Activated CD4-positive, alpha-beta memory T cell treated with anti-CD3 and anti-CD28 coated beads, Interleukin-2, amount 10 ng/mL, durations not matched to agents 7 days and 5 days (primary cell): ENCODE data around the gene GPR35. TPM values are rescaled to one million over a fixed set of nuclear protein-coding genes. Genes with fewer than 3 reads are reported as not detected.

Experiments
- CTCF ChIA-PET: fragments of 350-600 bp; sonication (Branson Sonifier 250); formaldehyde crosslinking; loops from one replicate; lab custom pipeline; 2021; ENCODE audit warnings: antibody characterized with exemption, inconsistent platforms; lab: Charles Lee
- POLR2A ChIA-PET: fragments of 350-600 bp; sonication (Branson Sonifier 250); formaldehyde crosslinking; loops from one replicate; lab custom pipeline; 2021; ENCODE audit warnings: antibody characterized with exemption; lab: Charles Lee
- DNase-seq: peaks from one replicate; pipeline ENCODE4 v3.0.0-alpha.2; 2020
- H3K27ac Mint-ChIP-seq: one replicate; pipeline ENCODE4 v1.8.0; 2021; ENCODE audit warnings: mild to moderate bottlenecking, mixed read lengths
- H3K27me3 Mint-ChIP-seq: one replicate; pipeline ENCODE4 v1.8.0; 2021; ENCODE audit warnings: mixed read lengths
- H3K36me3 Mint-ChIP-seq: one replicate; pipeline ENCODE4 v1.8.0; 2021; ENCODE audit warnings: low read depth, mixed read lengths
- H3K4me1 Mint-ChIP-seq: one replicate; pipeline ENCODE4 v1.8.0; 2021; ENCODE audit warnings: mixed read lengths
- H3K4me3 Mint-ChIP-seq: one replicate; pipeline ENCODE4 v1.8.0; 2021; ENCODE audit warnings: mild to moderate bottlenecking, mixed read lengths
- H3K9me3 Mint-ChIP-seq: one replicate; pipeline ENCODE4 v1.8.0; 2021; ENCODE audit warnings: mixed read lengths
- total RNA-seq, 2 experiments: library from RNA; stranded (reverse); gene quantifications; one replicate each; pipeline ENCODE4 v1.2.3, GENCODE V29; 2021

Gene GPR35, protein sequence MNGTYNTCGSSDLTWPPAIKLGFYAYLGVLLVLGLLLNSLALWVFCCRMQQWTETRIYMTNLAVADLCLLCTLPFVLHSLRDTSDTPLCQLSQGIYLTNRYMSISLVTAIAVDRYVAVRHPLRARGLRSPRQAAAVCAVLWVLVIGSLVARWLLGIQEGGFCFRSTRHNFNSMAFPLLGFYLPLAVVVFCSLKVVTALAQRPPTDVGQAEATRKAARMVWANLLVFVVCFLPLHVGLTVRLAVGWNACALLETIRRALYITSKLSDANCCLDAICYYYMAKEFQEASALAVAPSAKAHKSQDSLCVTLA
- total RNA-seq: 1 to 10 TPM; 5.2 to 5.7 TPM

DNA sequence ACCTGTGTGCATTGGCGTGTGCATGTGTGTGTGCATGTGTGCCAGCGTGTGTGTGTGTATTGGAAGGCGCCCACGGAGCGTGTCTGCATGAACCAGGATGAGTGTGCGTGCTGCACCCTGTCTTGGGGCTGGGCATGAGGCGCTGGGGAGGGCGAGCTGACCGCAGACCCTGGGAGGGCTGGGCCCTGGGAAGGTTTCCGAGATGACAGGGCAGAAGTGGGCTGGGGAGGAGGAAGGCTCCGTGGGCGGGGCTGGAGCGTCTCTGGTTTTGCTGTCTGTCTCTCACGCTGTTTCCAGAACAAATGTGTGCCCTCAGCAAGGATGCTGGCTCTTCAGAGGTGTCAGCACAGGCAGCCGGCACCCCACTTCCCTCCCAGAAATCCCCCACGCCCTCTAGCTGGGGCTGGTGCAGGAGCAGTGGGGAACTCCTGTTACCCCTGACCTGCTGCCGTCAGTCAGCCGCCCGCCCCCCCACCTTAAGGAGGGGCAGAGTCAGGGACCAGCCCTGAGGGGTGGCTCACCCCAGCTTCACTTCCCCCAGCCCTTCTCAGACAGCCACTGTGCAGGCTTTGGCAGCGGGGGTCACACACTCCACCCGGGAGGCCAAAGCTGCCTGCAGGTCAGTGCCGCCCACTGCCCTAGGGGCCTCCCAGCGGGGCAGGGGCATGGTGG lies at the start of gene GPR35:
Gene GPR35 (plus strand): TSS at position 531 of the 672 bp plus-strand sequence. CDS start 4,473 bp downstream, outside the sequence.
- Mint-ChIP-seq H3K27me3 (no peaks in the 10 kb centered on the region), H3K4me1 (peaks cover 59% of the 10 kb centered on the region)
- POLR2A ChIA-PET: interaction anchor here (1.3 to 3.8 kb wide), 4 partner anchors 9 to 64 kb away, joined by 3 to 27 read pairs (median 10); partner anchors contain the start of gene DUSP28

GRCh38 chr2:240576036-240576435 lies 49.2 kb upstream of the GPR35 start:
- H3K4me3 Mint-ChIP-seq: no peak overlapping the region
- H3K27me3 Mint-ChIP-seq: no peaks in the 10 kb centered on the region
- H3K4me1 Mint-ChIP-seq: peaks cover 41% of the 10 kb centered on the region
- no peaks in the 10 kb centered on the region for H3K9me3 Mint-ChIP-seq
- ChIA-PET POLR2A (interaction anchor here (1.5 to 3.8 kb wide), 3 partner anchors 10 to 15 kb away, joined by 4 to 18 read pairs (median 4); partner anchors contain the start of gene CAPN10), CTCF (interaction anchor here (0.9 kb wide), 1 partner anchor 11 kb away, joined by 3 read pairs; the partner anchor contains the start of gene CAPN10)
- H3K27ac Mint-ChIP-seq: no peak overlapping the region
- DNase-seq: no peak
- peaks cover 38% of the 10 kb centered on the region for H3K36me3 Mint-ChIP-seq

More for the DNA sequence above, at the start of gene GPR35:
- Mint-ChIP-seq H3K9me3 (no peaks in the 10 kb centered on the region), H3K36me3 (peaks cover 4% of the 10 kb centered on the region), H3K27ac (peak within 1 kb of the TSS; percentile 87), H3K4me3 (peak within 1 kb of the TSS; percentile 49)
- peak; percentile 84 for DNase-seq
- CTCF ChIA-PET: interaction anchor here (0.7 to 1.0 kb wide), 3 partner anchors 8 to 59 kb away, joined by 3 to 4 read pairs (median 3); no protein-coding TSS in a partner anchor

DNA sequence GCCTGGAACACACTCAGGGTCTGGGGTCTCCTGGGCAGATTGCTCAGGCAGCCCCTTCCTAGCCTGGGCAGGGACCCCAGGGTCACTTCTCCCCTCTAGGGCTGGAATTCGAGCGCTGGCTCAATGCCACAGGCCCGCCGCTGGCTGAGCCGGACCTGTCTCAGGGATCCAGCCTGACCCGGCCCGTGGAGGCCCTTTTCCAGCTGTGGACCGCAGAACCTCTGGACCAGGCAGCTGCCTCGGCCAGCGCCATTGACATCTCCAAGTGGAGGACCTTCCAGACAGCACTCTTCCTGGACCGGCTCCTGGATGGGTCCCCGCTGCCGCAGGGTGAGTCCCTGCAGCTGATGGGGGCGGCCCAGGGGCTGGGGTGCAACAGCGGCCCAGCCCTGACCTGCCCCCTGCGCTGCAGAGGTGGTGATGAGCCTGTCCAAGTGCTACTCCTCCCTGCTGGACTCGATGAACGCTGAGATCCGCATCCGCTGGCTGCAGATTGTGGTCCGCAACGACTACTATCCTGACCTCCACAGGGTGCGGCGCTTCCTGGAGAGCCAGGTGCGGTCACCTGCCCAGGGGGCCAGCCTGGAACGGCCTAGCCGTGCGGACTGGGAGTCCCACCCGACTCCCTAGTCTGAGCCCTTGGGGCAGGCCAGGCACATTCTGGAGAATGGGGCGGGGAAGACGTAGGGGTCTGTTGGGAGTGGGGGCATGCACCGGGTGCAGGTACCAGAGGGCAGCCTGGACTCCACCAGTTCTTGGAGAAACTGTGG lies 48.7 kb upstream of the GPR35 start:
- peaks cover 34% of the 10 kb centered on the region for H3K36me3 Mint-ChIP-seq
- H3K27ac Mint-ChIP-seq: no peak overlapping the region
- peaks cover 37% of the 10 kb centered on the region for H3K4me1 Mint-ChIP-seq
- no peaks in the 10 kb centered on the region for H3K9me3 Mint-ChIP-seq
- no peak for DNase-seq
- no peak overlapping the region for H3K4me3 Mint-ChIP-seq
- H3K27me3 Mint-ChIP-seq: no peaks in the 10 kb centered on the region
- POLR2A ChIA-PET: interaction anchor here (1.5 to 3.8 kb wide), 3 partner anchors 8 to 16 kb away, joined by 4 to 18 read pairs (median 8); partner anchors contain the start of genes CAPN10 and RNPEPL1
- CTCF ChIA-PET: no interaction called here

GRCh38 chr2:240577281-240578109 lies 47.8 kb upstream of the GPR35 start:
- no peak overlapping the region for H3K4me3 Mint-ChIP-seq
- H3K9me3 Mint-ChIP-seq: no peaks in the 10 kb centered on the region
- CTCF ChIA-PET: no interaction called here
- no peak overlapping the region for H3K27ac Mint-ChIP-seq
- H3K27me3 Mint-ChIP-seq: no peaks in the 10 kb centered on the region
- peaks cover 37% of the 10 kb centered on the region for H3K4me1 Mint-ChIP-seq
- peaks cover 42% of the 10 kb centered on the region for H3K36me3 Mint-ChIP-seq
- no peak for DNase-seq
- POLR2A ChIA-PET: interaction anchor here (1.0 to 3.8 kb wide), 5 partner anchors 8 to 17 kb away, joined by 3 to 18 read pairs (median 8); partner anchors contain the start of genes CAPN10 and RNPEPL1

GRCh38 chr2:240578110-240578450 lies 47.2 kb upstream of the GPR35 start:
- H3K36me3 Mint-ChIP-seq: peaks cover 43% of the 10 kb centered on the region
- DNase-seq: no peak
- H3K27ac Mint-ChIP-seq: no peak overlapping the region
- ChIA-PET POLR2A (interaction anchor here (1.0 to 3.8 kb wide), 4 partner anchors 8 to 17 kb away, joined by 3 to 18 read pairs (median 9); partner anchors contain the start of genes CAPN10 and RNPEPL1), CTCF (interaction anchor here (1.0 kb wide), 1 partner anchor 9 kb away, joined by 3 read pairs; no protein-coding TSS in a partner anchor)
- no peaks in the 10 kb centered on the region for H3K27me3 Mint-ChIP-seq
- H3K4me3 Mint-ChIP-seq: no peak overlapping the region
- H3K9me3 Mint-ChIP-seq: no peaks in the 10 kb centered on the region
- peaks cover 37% of the 10 kb centered on the region for H3K4me1 Mint-ChIP-seq

- no peak overlapping the region for H3K4me3 Mint-ChIP-seq
- peaks cover 40% of the 10 kb centered on the region for H3K4me1 Mint-ChIP-seq
- POLR2A ChIA-PET: interaction anchor here (1.0 to 3.8 kb wide), 4 partner anchors 8 to 18 kb away, joined by 3 to 18 read pairs (median 9); partner anchors contain the start of genes CAPN10 and RNPEPL1
- H3K36me3 Mint-ChIP-seq: peaks cover 43% of the 10 kb centered on the region
- no peak for DNase-seq
- no peaks in the 10 kb centered on the region for H3K9me3 Mint-ChIP-seq
- H3K27me3 Mint-ChIP-seq: no peaks in the 10 kb centered on the region
- CTCF ChIA-PET: interaction anchor here (1.0 to 2.6 kb wide), 2 partner anchors 9 to 13 kb away, joined by 3 to 57 read pairs; no protein-coding TSS in a partner anchor
- H3K27ac Mint-ChIP-seq: peak overlapping the region; percentile 79
Measured at GRCh38 chr2:240578488-240578887, 46.8 kb upstream of the GPR35 start.

DNA sequence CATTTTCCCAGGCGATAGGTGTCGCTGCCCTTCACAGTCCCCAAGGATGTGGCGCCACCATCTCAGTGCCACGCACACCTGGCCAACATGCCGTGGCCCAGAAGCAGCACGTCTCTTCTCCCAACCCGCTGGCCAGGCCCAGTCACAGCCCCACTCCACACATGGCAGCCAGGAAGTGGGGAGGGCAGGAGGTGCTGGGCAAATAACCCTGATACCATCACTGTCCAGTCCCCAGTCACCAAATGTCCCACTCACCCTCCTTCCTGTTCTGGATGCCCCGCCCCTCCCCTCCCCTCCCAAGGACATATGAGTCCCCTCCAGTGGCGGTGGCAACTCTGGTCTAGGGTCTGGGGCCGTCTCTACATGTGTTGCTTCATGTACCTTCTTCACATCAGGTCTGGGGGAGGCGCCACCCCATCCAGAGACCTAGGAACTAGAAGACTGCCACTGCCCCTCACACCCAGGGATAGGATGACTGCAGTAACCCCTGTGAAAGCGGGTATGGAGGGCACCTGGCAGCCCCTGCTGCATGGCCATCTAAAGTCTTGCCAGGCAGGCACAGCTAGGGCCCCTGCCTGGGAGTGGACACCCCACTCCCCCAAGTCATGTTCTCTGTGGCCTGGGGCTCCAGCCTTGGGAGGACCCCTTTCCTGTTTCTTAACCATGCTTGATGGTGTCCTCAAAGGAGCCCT lies 46.1 kb upstream of the GPR35 start:
- peaks cover 43% of the 10 kb centered on the region for H3K36me3 Mint-ChIP-seq
- CTCF ChIA-PET: interaction anchor here (0.5 to 2.6 kb wide), 12 partner anchors 8 to 1322 kb away, joined by 3 to 57 read pairs (median 8); partner anchors contain the start of genes DUSP28 and RNPEPL1
- DNase-seq: no peak
- H3K9me3 Mint-ChIP-seq: no peaks in the 10 kb centered on the region
- H3K4me1 Mint-ChIP-seq: peaks cover 44% of the 10 kb centered on the region
- no peaks in the 10 kb centered on the region for H3K27me3 Mint-ChIP-seq
- POLR2A ChIA-PET: interaction anchor here (0.8 to 2.2 kb wide), 6 partner anchors 10 to 65 kb away, joined by 4 to 65 read pairs (median 12); partner anchors contain the start of gene DUSP28
- peak overlapping the region; percentile 79 for H3K27ac Mint-ChIP-seq
- no peak overlapping the region for H3K4me3 Mint-ChIP-seq

DNA sequence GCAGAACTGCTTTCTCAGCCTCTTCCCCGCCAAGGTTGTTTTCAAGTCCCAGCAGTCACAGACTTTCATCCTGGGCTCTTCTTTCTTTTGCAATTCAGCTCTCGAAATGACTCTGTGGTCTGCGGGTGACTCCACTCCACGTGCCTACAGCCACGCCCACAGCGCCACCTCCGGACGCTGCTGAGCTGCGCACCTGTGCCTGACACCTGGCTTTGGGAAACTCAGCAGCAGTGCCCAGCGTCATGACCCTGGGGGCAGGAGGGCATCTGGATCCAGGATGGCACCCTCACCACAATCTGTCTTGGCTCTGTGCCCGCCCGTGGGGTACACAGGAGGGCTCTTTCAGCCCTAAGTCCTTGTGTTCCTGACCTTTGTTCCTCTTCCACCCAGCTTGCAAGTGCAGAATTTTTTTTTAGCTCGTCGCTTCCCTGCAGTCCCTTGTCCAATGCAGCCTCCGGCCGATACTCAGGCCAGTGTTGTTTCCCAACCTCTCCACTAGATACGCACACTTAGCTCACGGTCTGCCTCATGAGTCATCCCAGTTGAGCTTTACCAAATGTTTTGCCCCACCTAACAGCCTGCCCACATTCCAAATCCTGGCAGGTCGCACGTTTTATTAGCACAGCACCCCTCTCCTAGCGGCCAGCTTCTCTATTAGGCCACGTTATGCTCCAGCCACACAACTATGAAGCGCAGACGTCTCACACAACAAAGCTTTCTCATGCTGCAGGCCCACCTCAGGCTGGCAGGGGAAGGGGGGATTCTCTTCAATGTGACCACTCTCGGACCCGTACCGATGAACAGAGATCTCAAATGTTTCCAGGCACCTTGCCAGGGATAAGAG lies 45.3 kb upstream of the GPR35 start:
- CTCF ChIA-PET: interaction anchor here (1.0 to 2.6 kb wide), 10 partner anchors 8 to 76 kb away, joined by 3 to 57 read pairs (median 10); partner anchors contain the start of genes DUSP28 and RNPEPL1
- Mint-ChIP-seq H3K4me1 (peaks cover 51% of the 10 kb centered on the region), H3K9me3 (no peaks in the 10 kb centered on the region), H3K27ac (peak overlapping the region; percentile 79), H3K4me3 (no peak overlapping the region), H3K27me3 (no peaks in the 10 kb centered on the region), H3K36me3 (peaks cover 37% of the 10 kb centered on the region)
- POLR2A ChIA-PET: interaction anchor here (0.8 to 2.2 kb wide), 6 partner anchors 11 to 66 kb away, joined by 4 to 65 read pairs (median 12); partner anchors contain the start of gene DUSP28
- peak; percentile 88 for DNase-seq

DNA sequence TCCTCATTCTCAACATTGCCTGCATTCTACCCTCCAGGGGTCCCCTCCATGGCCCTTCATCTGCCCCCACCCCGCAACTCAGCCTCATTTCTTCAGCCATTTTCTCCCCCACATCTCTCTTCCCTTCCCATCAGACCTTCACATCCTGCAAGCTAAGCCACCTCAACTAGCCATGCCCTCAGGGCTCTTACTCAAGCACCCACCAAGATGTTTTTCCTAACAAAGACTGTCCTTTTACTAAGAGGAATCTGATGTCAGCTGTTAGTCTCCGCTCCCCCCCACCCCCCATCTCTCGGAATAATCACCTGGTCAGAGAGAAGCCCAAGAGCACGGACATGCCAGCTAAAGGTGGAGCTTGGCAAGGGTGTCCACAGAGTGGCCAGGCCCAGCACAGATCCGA lies 43.5 kb upstream of the GPR35 start:
- no peak overlapping the region for H3K4me3 Mint-ChIP-seq
- peaks cover 61% of the 10 kb centered on the region for H3K4me1 Mint-ChIP-seq
- no peaks in the 10 kb centered on the region for H3K9me3 Mint-ChIP-seq
- CTCF ChIA-PET: interaction anchor here (1.9 kb wide), 1 partner anchor 15 kb away, joined by 11 read pairs; no protein-coding TSS in a partner anchor
- POLR2A ChIA-PET: interaction anchor here (1.8 kb wide), 1 partner anchor 16 kb away, joined by 6 read pairs; no protein-coding TSS in a partner anchor
- peaks cover 36% of the 10 kb centered on the region for H3K36me3 Mint-ChIP-seq
- no peaks in the 10 kb centered on the region for H3K27me3 Mint-ChIP-seq
- no peak for DNase-seq
- H3K27ac Mint-ChIP-seq: no peak overlapping the region

DNA sequence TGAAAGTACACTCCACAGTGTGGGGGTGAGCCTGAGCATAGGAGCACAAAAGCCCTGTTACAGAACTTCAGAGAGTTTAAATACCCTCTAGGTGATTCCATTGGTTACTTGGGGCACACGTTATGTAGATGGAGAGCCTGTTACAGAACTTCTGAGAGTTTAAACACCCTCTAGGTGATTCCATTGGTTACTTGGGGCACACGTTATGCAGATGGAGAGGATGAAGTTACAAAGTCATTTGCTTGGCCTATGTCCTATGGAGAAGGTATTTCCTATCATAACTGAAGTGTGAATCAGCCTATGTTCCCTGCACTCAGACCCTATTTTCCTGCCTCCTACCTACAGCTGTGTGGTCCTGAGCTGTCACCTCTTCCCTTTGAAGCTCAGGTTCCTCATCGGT lies 42.5 kb upstream of the GPR35 start:
- H3K4me3 Mint-ChIP-seq: no peak overlapping the region
- no peaks in the 10 kb centered on the region for H3K27me3 Mint-ChIP-seq
- H3K27ac Mint-ChIP-seq: no peak overlapping the region
- no peak for DNase-seq
- H3K36me3 Mint-ChIP-seq: peaks cover 35% of the 10 kb centered on the region
- peaks cover 67% of the 10 kb centered on the region for H3K4me1 Mint-ChIP-seq
- H3K9me3 Mint-ChIP-seq: no peaks in the 10 kb centered on the region
- POLR2A ChIA-PET: interaction anchor here (0.6 to 1.8 kb wide), 2 partner anchors 14 to 17 kb away, joined by 3 to 6 read pairs; no protein-coding TSS in a partner anchor
- CTCF ChIA-PET: interaction anchor here (1.9 kb wide), 1 partner anchor 16 kb away, joined by 11 read pairs; no protein-coding TSS in a partner anchor
